ENCODE results near the gene ADI1. TPM values are rescaled to one million over a fixed set of nuclear protein-coding genes. Genes with fewer than 3 reads are reported as not detected.

The ADI1 gene
- total RNA-seq, 1 donor: 66.5 TPM

DNA sequence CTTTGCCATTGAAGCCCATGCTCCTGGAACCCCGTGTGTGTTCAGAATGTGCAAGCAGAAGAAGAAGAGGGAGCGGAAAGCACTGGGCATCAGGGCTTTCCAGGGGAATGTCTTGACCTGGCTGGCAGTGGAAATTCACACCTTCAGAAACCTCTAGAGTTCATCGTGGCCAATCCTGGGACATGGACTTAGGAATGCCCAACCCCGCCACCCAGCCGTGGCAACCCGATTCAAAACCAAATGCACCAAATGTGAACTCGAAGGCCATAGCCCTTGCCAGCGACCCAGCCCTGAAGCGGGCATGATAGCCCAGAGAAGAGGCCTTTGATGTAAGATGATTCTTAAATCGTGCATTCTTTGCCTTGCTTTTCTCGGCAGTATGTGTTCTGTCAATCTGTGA lies 69.4 kb downstream of the ADI1 start:
- TF ChIP-seq, protein P1, sequence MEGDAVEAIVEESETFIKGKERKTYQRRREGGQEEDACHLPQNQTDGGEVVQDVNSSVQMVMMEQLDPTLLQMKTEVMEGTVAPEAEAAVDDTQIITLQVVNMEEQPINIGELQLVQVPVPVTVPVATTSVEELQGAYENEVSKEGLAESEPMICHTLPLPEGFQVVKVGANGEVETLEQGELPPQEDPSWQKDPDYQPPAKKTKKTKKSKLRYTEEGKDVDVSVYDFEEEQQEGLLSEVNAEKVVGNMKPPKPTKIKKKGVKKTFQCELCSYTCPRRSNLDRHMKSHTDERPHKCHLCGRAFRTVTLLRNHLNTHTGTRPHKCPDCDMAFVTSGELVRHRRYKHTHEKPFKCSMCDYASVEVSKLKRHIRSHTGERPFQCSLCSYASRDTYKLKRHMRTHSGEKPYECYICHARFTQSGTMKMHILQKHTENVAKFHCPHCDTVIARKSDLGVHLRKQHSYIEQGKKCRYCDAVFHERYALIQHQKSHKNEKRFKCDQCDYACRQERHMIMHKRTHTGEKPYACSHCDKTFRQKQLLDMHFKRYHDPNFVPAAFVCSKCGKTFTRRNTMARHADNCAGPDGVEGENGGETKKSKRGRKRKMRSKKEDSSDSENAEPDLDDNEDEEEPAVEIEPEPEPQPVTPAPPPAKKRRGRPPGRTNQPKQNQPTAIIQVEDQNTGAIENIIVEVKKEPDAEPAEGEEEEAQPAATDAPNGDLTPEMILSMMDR (IDR thresholded peaks at IDR 0.05; ENCODE audit: insufficient read depth, low read depth, low read length): no peak
- DNase-seq (ENCODE audit: low read depth): no peak
- H3K4me3 ChIP-seq (ENCODE audit: low read depth, low read length): no peak overlapping the region

DNA sequence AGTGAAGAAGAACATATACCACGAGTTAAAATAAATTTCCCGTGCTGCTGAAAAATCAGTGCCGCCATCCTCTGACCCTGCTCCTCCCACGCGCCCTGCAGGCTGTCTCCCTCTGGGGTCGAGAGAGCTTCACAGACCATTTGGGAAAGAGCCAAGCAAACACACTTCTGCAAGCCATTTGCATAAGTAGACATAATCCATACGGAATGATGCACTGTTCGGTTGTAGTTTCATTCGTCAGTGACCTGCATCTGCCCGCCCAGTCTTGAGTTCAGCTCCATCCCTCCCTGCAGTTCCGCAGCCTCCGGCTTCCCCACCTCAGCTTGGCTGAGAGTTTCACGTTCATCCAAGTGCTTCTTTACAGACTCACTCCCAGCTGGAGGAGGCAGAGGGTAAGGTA lies 70.2 kb downstream of the ADI1 start:
- TF ChIP-seq, protein P1 (IDR thresholded peaks at IDR 0.05; ENCODE audit: insufficient read depth, low read depth, low read length): no peak
- peak overlapping the region; percentile 39 for H3K4me3 ChIP-seq (ENCODE audit: low read depth, low read length)
- DNase-seq (ENCODE audit: low read depth): peak; percentile 78

DNA sequence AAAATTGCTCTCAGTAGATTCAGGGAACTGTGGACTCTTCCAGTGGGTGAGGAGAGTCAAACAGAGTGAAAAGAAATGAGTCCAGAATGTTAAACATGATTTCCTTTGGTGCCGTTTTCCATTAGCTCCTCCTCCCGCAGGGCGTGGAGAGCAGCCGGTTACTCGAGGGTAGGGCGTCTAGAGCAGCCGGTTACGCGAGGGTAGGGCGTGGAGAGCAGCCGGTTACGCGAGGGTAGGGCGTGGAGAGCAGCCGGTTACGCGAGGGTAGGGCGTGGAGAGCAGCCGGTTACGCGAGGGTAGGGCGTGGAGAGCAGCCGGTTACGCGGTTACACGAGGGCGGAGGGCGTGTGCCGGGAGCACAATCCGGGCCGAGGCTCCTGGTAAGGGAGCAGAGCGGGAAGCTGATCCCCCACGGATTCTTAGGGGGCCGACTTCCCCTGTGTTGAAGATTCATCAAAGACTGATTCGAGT lies 70.9 kb downstream of the ADI1 start:
- H3K4me3 ChIP-seq (ENCODE audit: low read depth, low read length): peak overlapping the region; percentile 39
- DNase-seq (ENCODE audit: low read depth): peak; percentile 44

DNA sequence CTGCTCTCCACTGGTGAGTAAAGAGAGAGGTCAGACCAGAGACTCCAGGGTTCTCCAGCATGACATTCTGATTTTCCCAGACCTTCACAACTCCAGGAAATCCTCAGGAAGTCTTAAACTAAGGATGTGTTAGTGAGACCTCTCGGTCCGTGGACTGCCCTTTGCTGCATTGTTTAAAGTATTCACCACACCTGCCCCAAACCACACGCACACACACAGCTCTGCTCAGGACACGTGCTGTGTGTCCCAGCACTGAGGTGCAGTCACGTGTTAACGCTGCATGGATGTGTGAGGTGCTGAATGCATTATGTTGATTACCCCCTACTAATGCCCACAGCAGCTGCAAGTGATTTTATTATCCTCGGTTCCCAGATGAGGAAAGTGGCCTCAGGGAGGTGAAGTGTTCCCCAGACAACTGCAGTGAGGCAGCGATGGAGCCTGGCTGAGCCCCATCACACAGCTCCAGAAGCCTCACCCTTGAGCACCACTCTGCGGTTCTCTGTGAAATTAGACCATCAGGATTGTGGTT lies 71.5 kb downstream of the ADI1 start:
- TF ChIP-seq, protein P1 (IDR thresholded peaks at IDR 0.05; ENCODE audit: insufficient read depth, low read depth, low read length): no peak
- DNase-seq (ENCODE audit: low read depth): no peak
- H3K4me3 ChIP-seq (ENCODE audit: low read depth, low read length): peak overlapping the region; percentile 39

Other genes starting within 250 kb of the ADI1 start
- gene EIPR1, start 141.7 kb downstream of the ADI1 start, total RNA-seq: 23.8 and 32.4 TPM in 2 replicates
- 50.1 and 72.8 TPM in 2 replicates for gene TRAPPC12, start 139.8 kb downstream of the ADI1 start, total RNA-seq
- 42.7 and 48.3 TPM in 2 replicates for gene RNASEH1, start 38.8 kb upstream of the ADI1 start, total RNA-seq
- 1,279 and 1,357 TPM in 2 replicates for gene RPS7, start 55.7 kb upstream of the ADI1 start, total RNA-seq
- gene COLEC11, start 75.6 kb upstream of the ADI1 start, total RNA-seq: 0.43 and 1.6 TPM in 2 replicates
- under 0.01 TPM in 1 of 2 replicates, not detected in the other for gene ALLC, start 138.7 kb upstream of the ADI1 start, total RNA-seq
- not detected in 2 replicates for gene DCDC2C, start 184.0 kb upstream of the ADI1 start, total RNA-seq

Data from fibroblast of villous mesenchyme (primary cell).